SIG-M5 (cell line): ENCODE data around the gene PPIE.

ENCODE experiments used
- DNase-seq: peaks from one replicate; lab custom pipeline; 2025; lab: John Stamatoyannopoulos, UW

Gene PPIE

DNA sequence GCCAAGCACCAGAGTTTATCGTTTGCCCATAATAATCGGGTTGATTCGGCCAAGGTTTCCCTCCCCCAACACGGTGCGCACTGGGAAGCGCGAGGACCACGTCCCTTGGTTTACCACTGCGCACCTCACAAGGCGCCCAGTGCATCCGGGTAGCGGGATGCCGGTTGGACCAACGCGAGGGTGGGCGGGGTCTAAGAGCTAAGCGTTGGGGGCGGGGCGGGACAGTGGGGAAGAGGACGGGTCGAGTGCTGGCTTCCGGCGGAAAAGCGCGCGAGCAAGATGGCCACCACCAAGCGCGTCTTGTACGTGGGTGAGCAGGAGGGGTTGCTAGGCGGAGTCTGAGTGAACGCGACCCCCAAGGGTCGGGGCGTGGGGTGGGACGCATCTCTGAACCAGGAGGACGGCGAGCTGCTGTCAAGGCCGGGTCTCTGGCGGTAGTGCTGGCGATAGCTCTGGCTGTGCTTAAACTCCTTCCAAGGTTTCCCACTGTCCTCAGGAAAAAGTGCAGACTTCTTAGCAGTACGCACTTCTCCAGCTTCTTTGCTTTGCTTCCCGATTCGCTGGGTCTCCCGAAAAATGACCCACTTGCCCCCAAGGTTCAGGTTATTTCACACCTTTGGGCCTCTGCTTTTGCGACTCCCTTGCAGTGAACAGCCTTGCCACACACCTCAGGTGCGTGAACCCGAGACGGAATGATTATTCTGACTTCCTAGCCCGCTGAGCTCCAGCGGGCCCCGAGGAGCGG is at the start of gene PPIE:
Gene PPIE (plus strand): TSS at position 261 of the 745 bp plus-strand sequence. CDS start 19 bp downstream, at position 280.
- DNase-seq, result peak; percentile 5

DNA sequence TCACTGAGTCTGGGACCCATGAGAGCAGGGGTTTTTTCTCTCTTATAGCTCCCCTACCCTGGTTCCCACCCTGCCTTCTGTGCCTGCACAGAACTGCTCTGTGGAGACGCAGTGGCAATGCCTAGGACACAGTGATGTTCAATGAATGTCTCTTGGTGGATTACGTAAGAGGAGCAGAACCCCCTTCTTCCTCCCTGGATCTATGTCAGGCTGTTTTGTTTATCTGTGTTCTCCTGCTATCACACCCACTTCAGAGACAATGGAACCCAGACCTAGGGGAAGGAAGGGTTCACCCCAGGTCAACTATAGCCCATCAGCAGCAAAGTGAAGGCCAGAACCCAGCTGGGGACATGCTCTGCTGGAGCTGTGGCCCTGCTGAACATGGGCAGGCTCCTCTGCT is 49.5 kb upstream of the PPIE start:
- no peak for DNase-seq

DNA sequence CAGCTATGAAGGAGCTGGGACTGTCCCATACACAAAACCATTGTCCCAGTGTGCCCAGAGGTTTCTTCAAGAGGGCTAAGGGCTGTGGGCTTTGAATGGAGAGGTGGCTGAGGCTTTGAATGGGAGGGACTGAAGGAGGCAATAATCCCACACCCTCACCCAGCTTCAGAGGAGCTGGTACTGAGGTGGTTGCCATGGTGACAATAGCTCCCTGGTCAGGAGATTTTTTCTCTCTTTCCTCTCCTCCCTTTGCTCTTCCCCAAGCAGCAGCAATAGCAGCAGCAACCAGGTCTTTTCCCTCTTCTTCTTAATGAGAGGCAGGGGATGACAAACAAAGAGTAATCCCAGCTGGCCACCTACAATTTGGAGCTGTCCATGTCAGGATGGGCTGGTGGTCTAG is 49.0 kb upstream of the PPIE start:
- DNase-seq, result no peak

DNA sequence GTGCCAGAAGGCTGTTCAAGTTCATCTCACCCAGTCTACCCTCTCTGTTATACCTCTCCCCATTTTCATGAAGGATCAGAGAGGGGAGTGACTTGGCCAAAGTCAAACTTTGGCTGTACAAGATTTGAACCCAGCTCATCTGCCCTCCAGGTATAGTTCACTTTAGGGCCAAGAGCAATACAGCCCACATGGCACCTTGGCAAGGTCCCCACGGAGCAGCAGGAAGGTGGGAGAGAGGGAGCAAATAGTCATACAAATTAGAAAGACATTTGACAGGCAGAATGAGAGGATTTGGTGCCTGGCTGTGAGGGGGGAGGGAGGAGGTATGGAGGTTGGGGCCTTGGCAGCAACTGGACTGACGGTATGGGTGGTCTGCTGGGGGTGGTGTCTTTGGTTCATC is 48.5 kb upstream of the PPIE start:
- no peak for DNase-seq

DNA sequence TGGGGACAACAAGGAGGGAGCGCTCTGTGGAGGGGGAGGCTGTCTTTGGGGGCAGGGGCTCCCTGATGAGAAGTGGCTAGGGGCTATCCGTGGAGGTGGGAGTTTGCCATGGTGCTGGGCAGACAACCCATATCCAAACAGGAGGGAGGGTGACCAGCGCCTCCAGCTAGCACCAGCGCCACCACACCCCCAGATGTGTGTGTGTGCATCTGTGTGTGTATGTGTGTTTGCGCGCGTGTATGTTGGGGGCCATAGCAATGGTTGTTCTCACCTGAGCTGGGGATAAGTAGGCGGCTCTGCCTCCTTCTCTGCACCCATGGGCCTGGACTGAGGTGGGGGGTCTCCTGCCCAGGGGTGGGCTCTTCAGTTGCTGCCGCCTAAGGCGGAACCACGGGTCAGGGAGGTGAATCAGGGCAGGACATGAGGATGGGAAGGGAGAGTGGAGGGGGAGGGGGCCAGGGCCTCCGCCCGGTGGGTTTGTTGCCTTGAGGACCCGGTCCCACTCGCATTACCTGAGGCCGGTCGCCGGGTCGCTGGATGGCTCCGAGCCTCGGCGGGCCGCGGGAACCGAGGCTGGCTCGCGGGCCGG is 47.8 kb upstream of the PPIE start:
- DNase-seq, result no peak

DNA sequence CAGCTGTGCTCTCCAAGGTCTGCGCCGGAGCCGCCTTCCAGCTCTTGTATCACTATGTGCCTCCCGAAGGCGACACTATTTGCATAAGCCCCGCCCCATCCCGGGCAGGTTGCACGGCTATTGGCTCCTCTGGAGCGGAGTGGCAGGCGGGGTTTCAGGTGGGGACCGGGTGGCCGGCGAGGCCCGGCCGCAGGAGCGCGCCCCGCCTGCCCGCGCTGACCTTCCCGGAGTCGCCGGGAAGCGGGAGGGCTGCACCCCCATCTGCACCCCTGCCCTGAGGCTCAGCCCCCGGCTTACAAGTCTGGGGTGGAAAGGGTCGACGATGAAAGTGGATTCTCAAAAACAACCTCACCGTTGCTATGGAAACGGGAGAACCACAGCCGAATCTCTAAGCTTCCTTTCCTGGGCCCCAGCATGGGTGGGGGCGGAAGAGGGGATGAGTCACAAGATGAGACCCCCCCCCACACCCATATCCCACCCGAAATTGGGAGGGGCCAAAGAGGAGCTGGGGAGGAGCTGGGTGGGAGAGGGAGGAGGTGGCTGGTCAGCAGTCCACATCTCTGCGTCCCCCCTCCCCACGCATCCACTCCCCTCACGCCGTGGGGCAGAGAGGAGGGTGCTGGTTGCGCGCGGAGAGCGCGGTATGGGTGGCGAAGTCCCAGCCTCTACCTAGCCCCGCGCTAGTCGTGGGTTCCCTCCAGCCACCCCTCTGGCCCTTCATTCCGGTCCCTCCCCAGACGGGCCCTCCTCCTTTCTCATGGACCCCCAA is 47.1 kb upstream of the PPIE start, which contains the start of gene HPCAL4:
Gene HPCAL4 (minus strand): TSS at position 51 of the 769 bp plus-strand sequence. CDS start 6,830 bp downstream, outside the sequence.
- no peak for DNase-seq

DNA sequence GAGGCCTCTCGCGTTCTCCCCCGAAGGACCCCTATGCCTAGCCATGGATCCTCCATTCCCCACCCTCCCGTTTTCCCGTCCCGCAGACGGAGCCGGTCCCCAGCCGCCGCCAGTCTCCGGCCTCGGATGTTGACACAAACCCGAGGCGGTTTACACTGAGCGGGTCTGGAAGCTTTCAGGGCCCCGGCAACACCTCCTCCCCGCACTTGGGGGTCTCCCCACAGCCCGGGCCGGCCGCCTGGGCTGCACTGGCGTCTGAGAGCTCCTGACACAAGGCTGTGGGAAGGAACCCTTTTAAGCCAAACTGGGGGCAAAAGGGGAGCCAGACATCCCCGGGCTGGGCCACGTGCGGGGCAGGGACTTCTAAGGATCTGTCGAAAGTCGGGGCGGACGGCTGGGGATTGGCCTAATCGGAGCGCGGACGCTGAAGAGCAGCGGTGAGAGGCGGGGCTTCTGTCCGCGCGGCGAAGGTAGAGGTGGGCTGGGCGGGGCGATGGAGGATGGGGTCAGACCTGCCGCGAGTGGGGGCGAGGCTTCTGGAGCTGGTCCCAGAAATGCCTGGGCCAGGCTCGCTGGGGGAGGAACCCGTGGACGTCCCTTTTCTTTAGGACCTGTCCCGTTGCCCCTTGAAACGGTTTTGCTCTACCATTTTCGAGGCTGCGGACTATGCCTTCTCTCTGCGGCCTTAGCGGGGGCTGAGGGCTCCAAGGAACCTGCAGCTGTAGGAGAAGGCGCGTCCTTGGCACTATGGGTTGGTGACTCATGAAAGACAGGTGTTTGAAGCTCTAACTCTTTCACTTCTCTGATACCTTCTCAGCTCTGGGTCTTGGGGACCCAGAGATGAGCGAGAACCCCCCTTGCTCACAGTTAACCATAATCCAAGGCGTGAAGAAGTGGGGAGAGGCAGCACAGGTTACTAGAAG is 46.3 kb upstream of the PPIE start:
- DNase-seq, result no peak

DNA sequence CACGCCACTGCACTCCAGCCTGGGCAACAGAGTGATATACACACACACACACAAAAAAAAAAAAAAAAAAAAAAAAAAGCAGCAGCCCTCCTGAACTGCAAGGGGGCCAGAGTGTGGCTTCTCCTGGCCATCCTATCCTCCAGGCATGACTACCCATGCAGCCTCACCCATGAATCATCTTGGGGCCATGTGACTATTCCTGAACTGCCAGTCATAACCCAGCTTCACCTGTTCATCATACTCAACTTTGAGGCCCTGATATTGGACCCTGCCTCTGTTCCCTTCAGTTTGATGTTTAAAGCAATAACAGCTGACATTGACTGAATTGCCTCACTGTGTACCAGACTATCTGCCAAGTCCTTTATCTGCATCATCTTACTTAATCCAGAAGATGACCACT is 44.7 kb upstream of the PPIE start:
- DNase-seq, result no peak

DNA sequence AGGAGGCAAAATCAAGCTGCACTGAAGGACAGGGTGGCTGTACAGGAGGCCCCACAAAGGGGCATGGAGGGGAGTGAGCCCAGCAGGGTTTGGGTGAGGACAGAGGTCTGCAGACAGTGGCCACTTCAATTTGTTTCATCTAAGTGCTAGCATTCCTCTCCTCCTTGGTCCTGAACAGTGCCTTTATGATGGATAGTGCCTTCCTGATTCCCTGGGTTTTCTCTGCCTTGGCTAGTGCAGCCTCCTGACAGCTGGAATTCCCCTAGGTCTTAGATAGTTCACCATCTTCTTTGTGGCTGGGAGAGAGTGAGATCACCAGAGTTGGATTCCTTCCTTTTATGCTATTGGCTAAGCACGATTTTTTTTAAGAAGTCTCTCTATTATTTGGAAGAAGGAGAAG is 43.7 kb upstream of the PPIE start:
- no peak for DNase-seq

DNA sequence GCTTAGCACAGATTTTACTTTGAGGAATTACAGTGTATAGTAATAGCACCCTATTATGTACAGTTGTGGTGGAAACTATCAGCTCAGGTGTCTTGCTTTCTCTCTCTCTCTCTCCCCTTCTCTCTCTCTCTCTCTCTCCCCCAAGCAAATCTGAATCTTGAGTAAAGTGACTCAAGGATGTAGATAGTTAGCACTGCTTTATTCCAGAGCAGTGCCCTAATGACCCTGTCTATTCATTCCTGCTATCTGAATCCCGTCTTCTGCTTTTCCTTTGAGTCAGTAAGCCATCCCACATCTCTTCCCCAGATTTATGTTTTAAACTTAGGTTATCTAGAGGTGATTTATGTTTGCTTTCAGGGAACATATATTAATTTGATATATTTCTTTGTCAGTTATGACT is 42.2 kb upstream of the PPIE start:
- DNase-seq, result no peak

DNA sequence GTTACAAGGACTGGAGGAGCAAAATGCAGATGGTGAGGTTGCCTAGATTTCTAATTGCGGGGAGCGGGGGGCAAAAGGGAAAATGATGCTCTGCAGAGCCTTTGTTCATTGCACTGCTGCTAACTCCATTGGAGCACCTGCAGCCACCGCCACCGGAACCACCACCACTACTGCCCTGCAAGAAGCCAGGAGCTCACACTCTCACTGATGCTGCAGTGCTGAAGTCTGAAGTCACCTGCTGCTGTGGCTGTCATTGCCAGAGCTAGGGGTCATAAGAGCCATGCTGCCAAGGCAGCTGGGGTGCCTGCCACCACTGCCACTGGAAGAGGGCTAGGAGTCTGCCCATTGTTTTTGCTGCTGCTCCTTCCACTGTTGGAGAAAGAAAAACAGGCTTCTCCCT is 40.1 kb upstream of the PPIE start:
- DNase-seq, result no peak

DNA sequence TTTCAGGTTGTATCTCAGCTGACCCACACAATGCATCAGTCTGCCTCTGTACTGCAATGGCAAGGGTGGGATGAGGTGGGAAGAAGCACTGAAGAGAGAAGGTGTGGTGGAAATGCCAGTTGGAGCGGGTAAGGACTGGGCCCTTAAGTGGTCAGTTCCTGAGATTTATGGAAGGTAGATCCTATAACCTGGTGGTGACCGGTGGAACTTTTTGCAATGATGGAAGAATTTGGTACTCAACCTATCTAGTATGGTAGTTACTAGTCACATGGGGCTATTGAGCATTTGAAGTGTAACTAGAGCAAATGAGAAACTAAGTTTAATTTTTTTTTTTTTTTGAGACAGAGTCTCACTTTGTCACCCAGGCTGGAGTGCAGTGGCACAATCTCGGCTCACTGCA is 39.3 kb upstream of the PPIE start:
- DNase-seq, result no peak

DNA sequence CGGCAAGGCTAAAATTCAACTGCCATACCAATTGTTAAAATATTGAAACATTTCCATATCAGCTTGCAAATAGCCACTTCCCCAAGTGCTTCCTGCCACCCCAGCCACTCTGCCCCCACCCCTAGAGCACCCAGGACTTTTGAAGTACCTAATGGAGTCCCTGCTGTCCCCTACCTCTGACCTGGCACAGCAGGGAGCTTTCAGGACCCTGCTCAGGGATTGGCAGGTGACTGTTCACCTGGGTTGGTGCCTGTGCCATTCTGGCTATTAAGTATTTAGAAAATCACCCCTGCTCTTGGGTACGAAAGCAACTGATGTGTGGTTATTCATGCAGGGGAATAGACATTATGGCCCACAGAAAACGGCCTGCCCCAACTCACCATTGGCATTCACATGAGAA is 38.3 kb upstream of the PPIE start:
- no peak for DNase-seq

DNA sequence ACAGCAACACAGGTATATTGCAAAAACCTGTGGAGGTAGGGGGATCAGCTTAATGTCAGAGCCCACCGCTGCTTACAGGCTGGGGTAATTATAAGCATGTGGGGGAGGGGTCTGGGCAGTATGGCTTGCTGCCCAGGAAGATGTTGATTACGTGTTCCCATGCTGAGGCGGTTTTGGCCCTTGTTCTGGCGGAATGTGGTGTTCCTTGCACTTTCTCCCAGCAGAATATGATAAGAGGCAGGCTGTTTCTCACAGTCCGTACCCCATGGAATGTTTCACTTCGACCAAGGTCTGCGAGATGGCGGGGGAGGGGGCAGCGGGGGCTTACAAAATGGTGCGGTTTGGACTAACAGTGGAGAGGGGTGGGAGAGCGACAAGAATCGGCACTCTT is 37.6 kb upstream of the PPIE start:
- DNase-seq, result no peak

DNA sequence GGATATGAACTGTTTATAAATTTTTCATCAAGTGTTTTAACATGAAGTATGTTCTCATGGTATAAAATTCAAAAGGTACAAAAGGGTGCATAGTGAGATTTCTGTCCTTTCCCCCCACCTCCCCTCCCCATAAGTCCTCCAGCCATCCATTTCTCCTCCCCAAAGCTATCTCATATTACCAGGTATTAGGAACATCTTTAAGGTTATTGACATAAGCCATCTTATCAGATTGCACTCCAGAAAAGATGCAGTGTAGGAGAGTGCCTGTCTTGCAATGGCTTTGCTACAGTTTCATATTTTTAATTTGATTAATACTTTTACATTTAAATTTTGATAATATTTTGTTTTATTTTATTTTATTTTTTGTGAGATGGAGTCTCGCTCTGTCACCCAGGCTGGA is 33.9 kb upstream of the PPIE start:
- DNase-seq, result no peak

DNA sequence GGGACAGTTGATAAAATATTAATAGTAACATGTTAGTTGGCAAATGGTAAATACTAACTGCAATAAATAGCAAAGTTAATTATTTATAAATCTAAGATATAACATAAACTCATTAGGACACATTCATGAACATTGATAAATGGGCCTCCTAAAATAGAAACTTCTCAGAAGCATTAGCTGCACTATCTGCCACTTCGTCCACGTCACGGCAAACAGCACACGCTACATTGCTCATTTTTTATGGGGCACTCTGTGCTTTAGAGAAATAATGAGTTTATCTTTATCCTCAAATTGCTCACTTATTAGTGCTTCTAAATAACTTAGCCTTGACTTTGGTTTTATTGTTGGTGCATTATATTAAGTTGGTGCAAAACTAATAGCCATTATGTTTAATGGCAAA is 31.2 kb upstream of the PPIE start:
- DNase-seq, result no peak

DNA sequence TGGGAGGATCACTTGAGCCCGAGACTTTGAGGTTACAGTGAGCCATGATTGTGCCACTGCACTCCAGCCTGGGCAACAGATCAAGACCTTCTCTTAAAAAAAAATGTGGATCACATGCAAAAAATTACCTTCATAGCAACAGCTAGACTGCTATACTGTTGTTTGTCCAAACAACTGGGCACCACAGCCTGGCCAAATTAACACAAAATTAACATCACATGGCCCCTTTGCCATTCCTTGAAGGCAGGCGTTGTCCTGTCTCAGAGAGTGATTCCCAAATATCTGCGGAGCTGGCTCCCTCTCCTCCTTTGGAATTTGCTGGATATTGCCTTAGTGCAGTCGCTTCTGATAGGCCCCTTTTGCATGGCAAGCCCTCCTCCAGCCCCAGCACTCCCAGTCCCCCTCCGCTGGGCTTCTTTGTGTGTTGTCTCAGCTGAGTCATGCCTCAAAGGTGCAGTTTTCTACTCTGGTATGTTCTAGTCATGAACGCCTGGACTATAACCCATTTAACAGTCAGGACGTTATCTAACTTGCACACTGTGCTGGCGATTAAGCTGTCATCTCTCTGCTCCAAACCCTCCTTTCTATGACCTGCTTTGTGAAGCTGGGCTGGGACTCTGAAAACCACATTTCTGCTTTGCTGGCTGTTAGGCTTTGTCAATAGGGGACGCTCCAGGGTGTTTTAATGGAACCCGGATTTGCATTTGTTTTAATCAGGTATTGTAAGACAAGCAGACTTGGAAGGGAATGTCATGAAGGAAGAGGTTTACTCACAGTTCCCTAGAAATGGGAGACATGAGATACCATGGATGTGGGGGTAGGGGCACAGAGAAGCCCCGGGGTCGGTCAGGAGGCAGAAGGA is 27.3 kb upstream of the PPIE start:
- DNase-seq, result no peak

DNA sequence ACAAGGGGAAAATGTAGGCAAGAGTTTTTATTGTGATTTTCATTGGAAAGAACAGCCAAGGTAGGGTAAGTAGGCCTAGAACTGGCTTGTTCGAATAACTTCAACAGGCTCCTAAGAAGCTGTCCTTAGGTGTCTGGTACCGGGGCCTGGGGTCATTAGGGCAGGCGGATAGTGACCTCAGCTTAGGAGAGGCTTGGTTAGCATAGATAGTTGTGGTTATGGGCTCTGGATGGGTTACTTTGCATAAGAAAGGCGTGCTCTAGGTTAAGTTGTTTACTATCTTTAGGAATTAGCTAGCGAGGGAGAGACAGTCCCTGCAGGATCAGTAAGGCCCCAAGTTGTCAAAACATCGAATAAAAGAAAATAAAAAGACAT is 26.7 kb upstream of the PPIE start:
- DNase-seq, result no peak

DNA sequence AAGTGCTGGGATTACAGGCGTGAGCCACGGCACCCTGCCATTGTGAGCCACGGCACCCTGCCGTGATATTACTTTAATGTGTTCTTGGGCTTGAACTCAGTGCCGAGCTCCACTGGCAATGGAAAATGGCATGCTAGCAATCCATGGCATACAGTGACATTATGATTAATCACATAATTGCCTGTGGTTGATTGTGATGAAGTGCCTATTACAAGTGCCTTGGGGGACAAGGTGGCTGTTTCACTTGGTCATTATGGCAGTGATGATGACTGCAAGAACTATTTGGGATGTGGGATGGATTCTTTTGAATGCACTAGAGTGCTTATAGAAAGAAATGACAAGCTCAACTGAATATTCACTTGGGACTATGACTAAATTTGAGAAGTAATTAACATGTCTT is 25.1 kb upstream of the PPIE start:
- DNase-seq, result no peak

DNA sequence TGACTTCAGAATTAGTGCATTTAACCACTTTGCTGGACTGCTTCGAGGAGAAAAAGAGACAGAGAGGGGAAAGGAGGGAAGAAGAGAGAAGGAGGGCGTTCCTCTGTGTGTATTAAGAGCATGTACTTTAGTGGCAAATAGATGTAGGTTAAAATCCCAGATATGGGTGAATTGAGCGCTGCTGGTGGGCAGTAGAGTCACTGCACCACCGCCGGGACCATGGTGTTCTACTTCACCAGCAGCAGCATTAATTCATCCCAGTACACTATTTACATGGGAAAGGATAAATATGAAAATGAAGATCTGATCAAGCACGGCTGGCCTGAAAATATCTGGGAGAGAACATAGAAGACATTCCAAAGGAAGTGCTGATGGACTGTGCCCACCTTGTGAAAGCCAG is 20.9 kb upstream of the PPIE start:
- no peak for DNase-seq
